Ovary (tissue), 3 donors: ENCODE data around the gene PRKD3.

Experiments used
- CTCF ChIP-seq, 3 donors: fragments of 450-650 bp in 2 of 3; fragments of 200-600 bp in 1 of 3; IDR thresholded peaks; one replicate each; pipeline versions ENCODE4 v1.5.1 to v1.8.0; 2016 to 2022; ENCODE audit warnings: antibody characterized with exemption in 3 of 3, mild to moderate bottlenecking in 1 of 3
- POLR2A ChIP-seq: fragments of 450-650 bp; IDR thresholded peaks from one replicate; pipeline ENCODE4 v1.6.1; 2017; ENCODE audit warnings: antibody characterized with exemption, mild to moderate bottlenecking, moderate library complexity
- donor health status: DM: no; HTN: no; CAD: no.

GRCh38 chr2:37306024-37306423 is 18.6 kb downstream of the PRKD3 start:
- no peak for TF ChIP-seq CTCF (IDR thresholded peaks at IDR 0.05)
- no peak for TF ChIP-seq POLR2A
